HEK293 (cell line): ENCODE results near the gene GPR39.

Source experiments
- CTCF ChIA-PET: fragments of 350-600 bp; formaldehyde crosslinking; extraction: SDS; loops from one replicate; lab custom pipeline; 2021; ENCODE audit warnings: antibody characterized with exemption; lab: Yijun Ruan, JAX
- POLR2A ChIA-PET: fragments of 300-600 bp; formaldehyde crosslinking; extraction: SDS; loops from one replicate; lab custom pipeline; 2020; ENCODE audit warnings: antibody characterized with exemption, inconsistent platforms; lab: Yijun Ruan, JAX
- H3K27ac ChIP-seq: fragments of 200-500 bp; sonication (Bioruptor generic); 2 replicates; pipeline ENCODE4 v1.5.1; 2014; ENCODE audit warnings: low read depth, low read length, control low read depth, inconsistent platforms; ENCODE audit errors: extremely low read depth
- H3K36me3 ChIP-seq, 2 experiments: fragments of 200-500 bp in 1 of 2; sonication (Bioruptor generic) in 1 of 2; 1 replicate in 1 of 2; 2 replicates in 1 of 2; pipeline ENCODE4 v1.5.1; 2014 to 2017; ENCODE audit warnings: inconsistent platforms in 2 of 2, low read length in 2 of 2; ENCODE audit not compliant: control insufficient read depth in 2 of 2, insufficient read depth in 1 of 2
- H3K4me1 ChIP-seq: fragments of 200-500 bp; sonication (Bioruptor generic); 2 replicates; pipeline ENCODE4 v1.5.1; 2014; ENCODE audit warnings: mild to moderate bottlenecking, low read length, inconsistent platforms; ENCODE audit not compliant: control insufficient read depth, insufficient read depth
- H3K4me3 ChIP-seq: 2 replicates; pipeline ENCODE4 v1.5.1; 2011; ENCODE audit warnings: low read depth, mild to moderate bottlenecking, control low read depth, low read length, moderate library complexity
- H3K9me3 ChIP-seq: fragments of 200-500 bp; sonication (Bioruptor generic); 2 replicates; pipeline ENCODE4 v1.5.1; 2014; ENCODE audit warnings: low read depth, low read length, inconsistent platforms; ENCODE audit not compliant: control insufficient read depth, insufficient read depth
- BCL11A ChIP-seq: fragments of 450-650 bp; formaldehyde crosslinking; IDR thresholded peaks from 2 replicates; pipeline ENCODE4 v1.5.1; 2016; ENCODE audit warnings: low read depth, missing biosample characterization, missing genetic modification characterization
- OSR2 ChIP-seq: fragments of 450-650 bp; formaldehyde crosslinking; IDR thresholded peaks from 2 replicates; pipeline ENCODE4 v1.5.1; 2016; ENCODE audit warnings: missing biosample characterization, missing genetic modification characterization
- PRDM4 ChIP-seq: fragments of 450-650 bp; formaldehyde crosslinking; IDR thresholded peaks from 2 replicates; pipeline ENCODE4 v1.5.1; 2017; ENCODE audit warnings: missing biosample characterization, missing genetic modification characterization
- SCRT2 ChIP-seq: fragments of 450-650 bp; formaldehyde crosslinking; IDR thresholded peaks from 2 replicates; pipeline ENCODE4 v1.5.1; 2016; ENCODE audit warnings: missing biosample characterization, missing genetic modification characterization
- SP7 ChIP-seq: fragments of 450-650 bp; formaldehyde crosslinking; IDR thresholded peaks from 2 replicates; pipeline ENCODE4 v1.5.1; 2016; ENCODE audit warnings: missing biosample characterization, missing genetic modification characterization
- TCF7L2 ChIP-seq: IDR thresholded peaks from 2 replicates; pipeline ENCODE4 v1.6.1; 2011; ENCODE audit warnings: low read depth, mild to moderate bottlenecking, inconsistent platforms, low read length, moderate library complexity, borderline replicate concordance
- TRIM28 ChIP-seq: IDR thresholded peaks from 2 replicates; pipeline ENCODE4 v1.6.1; 2011; ENCODE audit warnings: low read length, control low read depth, borderline replicate concordance
- WT1 ChIP-seq: fragments of 450-650 bp; formaldehyde crosslinking; IDR thresholded peaks from 2 replicates; pipeline ENCODE4 v1.5.1; 2016; ENCODE audit warnings: missing biosample characterization, missing genetic modification characterization
- ZBTB10 ChIP-seq: fragments of 450-650 bp; formaldehyde crosslinking; IDR thresholded peaks from 2 replicates; pipeline ENCODE4 v1.5.1; 2016; ENCODE audit warnings: missing biosample characterization, missing genetic modification characterization
- ZBTB17 ChIP-seq: fragments of 450-650 bp; formaldehyde crosslinking; IDR thresholded peaks from 2 replicates; pipeline ENCODE4 v1.5.1; 2016; ENCODE audit warnings: missing biosample characterization, missing genetic modification characterization
- ZBTB20 ChIP-seq: fragments of 450-650 bp; formaldehyde crosslinking; IDR thresholded peaks from 2 replicates; pipeline ENCODE4 v1.5.1; 2016; ENCODE audit warnings: missing biosample characterization, missing genetic modification characterization
- ZBTB48 ChIP-seq: fragments of 450-650 bp; formaldehyde crosslinking; IDR thresholded peaks from 2 replicates; pipeline ENCODE4 v1.5.1; 2016; ENCODE audit warnings: missing biosample characterization, missing genetic modification characterization
- ZNF112 ChIP-seq: fragments of 450-650 bp; formaldehyde crosslinking; IDR thresholded peaks from 2 replicates; pipeline ENCODE4 v1.5.0; 2017; ENCODE audit warnings: missing biosample characterization, missing genetic modification characterization
- ZNF184 ChIP-seq: fragments of 450-650 bp; IDR thresholded peaks from 2 replicates; pipeline ENCODE4 v1.5.1; 2018; ENCODE audit warnings: missing biosample characterization, mild to moderate bottlenecking, missing genetic modification characterization
- ZNF211 ChIP-seq: fragments of 450-650 bp; formaldehyde crosslinking; IDR thresholded peaks from 2 replicates; pipeline ENCODE4 v1.5.1; 2016; ENCODE audit warnings: low read depth, missing biosample characterization, missing genetic modification characterization
- ZNF366 ChIP-seq: fragments of 450-650 bp; formaldehyde crosslinking; conservative IDR thresholded peaks from 2 replicates; pipeline ENCODE4 v1.5.1; 2016; ENCODE audit warnings: missing biosample characterization, missing genetic modification characterization
- ZNF416 ChIP-seq: fragments of 450-650 bp; formaldehyde crosslinking; IDR thresholded peaks from 2 replicates; pipeline ENCODE4 v1.5.1; 2016; ENCODE audit warnings: missing biosample characterization, missing genetic modification characterization
- ZNF48 ChIP-seq: fragments of 450-650 bp; formaldehyde crosslinking; IDR thresholded peaks from 2 replicates; pipeline ENCODE4 v1.5.1; 2016; ENCODE audit warnings: missing biosample characterization, missing genetic modification characterization
- ZNF513 ChIP-seq: fragments of 450-650 bp; IDR thresholded peaks from 2 replicates; pipeline ENCODE4 v1.5.1; 2018; ENCODE audit warnings: missing biosample characterization, missing genetic modification characterization
- ZNF544 ChIP-seq: fragments of 450-650 bp; formaldehyde crosslinking; IDR thresholded peaks from 2 replicates; pipeline ENCODE4 v1.5.0; 2017; ENCODE audit warnings: missing biosample characterization, missing genetic modification characterization
- ZNF555 ChIP-seq: fragments of 450-650 bp; formaldehyde crosslinking; conservative IDR thresholded peaks from 2 replicates; pipeline ENCODE4 v1.5.1; 2017; ENCODE audit warnings: missing biosample characterization, mild to moderate bottlenecking, missing genetic modification characterization, inconsistent platforms
- ZNF558 ChIP-seq: fragments of 450-650 bp; formaldehyde crosslinking; IDR thresholded peaks from 2 replicates; pipeline ENCODE4 v1.5.1; 2016; ENCODE audit warnings: missing biosample characterization, missing genetic modification characterization
- ZNF621 ChIP-seq: fragments of 450-650 bp; formaldehyde crosslinking; IDR thresholded peaks from 2 replicates; pipeline ENCODE4 v1.5.1; 2017; ENCODE audit warnings: missing biosample characterization, missing genetic modification characterization
- ZNF624 ChIP-seq: fragments of 450-650 bp; formaldehyde crosslinking; IDR thresholded peaks from 2 replicates; pipeline ENCODE4 v1.5.1; 2017; ENCODE audit warnings: missing biosample characterization, missing genetic modification characterization
- ZNF785 ChIP-seq: fragments of 450-650 bp; formaldehyde crosslinking; IDR thresholded peaks from 2 replicates; pipeline ENCODE4 v1.5.1; 2016; ENCODE audit warnings: missing biosample characterization, missing genetic modification characterization
- ZNF843 ChIP-seq: fragments of 450-650 bp; formaldehyde crosslinking; IDR thresholded peaks from 2 replicates; pipeline ENCODE4 v1.5.1; 2016; ENCODE audit warnings: missing biosample characterization, missing genetic modification characterization
- ZSCAN16 ChIP-seq: fragments of 450-650 bp; formaldehyde crosslinking; IDR thresholded peaks from 2 replicates; pipeline ENCODE4 v1.5.1; 2016; ENCODE audit warnings: missing biosample characterization, missing genetic modification characterization
- TF ChIP-seq, protein P1 (sequence below): fragments of 450-650 bp; formaldehyde crosslinking; optimal IDR thresholded peaks from 2 replicates; pipeline ENCODE3; 2016; ENCODE audit warnings: missing biosample characterization, mild to moderate bottlenecking, missing genetic modification characterization
- TF ChIP-seq, protein P2 (sequence below): fragments of 450-650 bp; formaldehyde crosslinking; IDR thresholded peaks from 2 replicates; pipeline ENCODE4 v1.5.1; 2016; ENCODE audit warnings: missing biosample characterization, missing genetic modification characterization

The GPR39 gene

GRCh38 chr2:132374551-132374950, 42.1 kb upstream of the GPR39 start:
- H3K27ac ChIP-seq: no peak overlapping the region
- H3K36me3 ChIP-seq: no peaks in the 10 kb centered on the region
- no peaks in the 10 kb centered on the region for H3K4me1 ChIP-seq
- ChIA-PET CTCF (interaction anchor here (0.6 kb wide), 1 partner anchor 386 kb away, joined by 6 read pairs; no protein-coding TSS in a partner anchor), POLR2A (interaction anchor here (0.5 kb wide), 1 partner anchor 281 kb away, joined by 3 read pairs; no protein-coding TSS in a partner anchor)
- no peak overlapping the region for H3K4me3 ChIP-seq
- no peaks in the 10 kb centered on the region for H3K9me3 ChIP-seq
- TF ChIP-seq TCF7L2 (no peak), ZNF785 (tag by site-specific recombination) (no peak), ZBTB17 (tag by site-specific recombination) (no peak), BCL11A (tag by site-specific recombination) (no peak), OSR2 (tag by site-specific recombination) (no peak), ZNF621 (no peak), WT1 (tag by site-specific recombination) (peak; percentile 93), ZNF112 (tag by site-specific recombination) (no peak), ZNF558 (tag by site-specific recombination) (no peak), SP7 (0 out of 2 replicates have a peak, but pooled peaks have one; percentile 17), SCRT2 (tag by site-specific recombination) (no peak), ZBTB10 (tag by site-specific recombination) (no peak)
- TF ChIP-seq, protein P1, sequence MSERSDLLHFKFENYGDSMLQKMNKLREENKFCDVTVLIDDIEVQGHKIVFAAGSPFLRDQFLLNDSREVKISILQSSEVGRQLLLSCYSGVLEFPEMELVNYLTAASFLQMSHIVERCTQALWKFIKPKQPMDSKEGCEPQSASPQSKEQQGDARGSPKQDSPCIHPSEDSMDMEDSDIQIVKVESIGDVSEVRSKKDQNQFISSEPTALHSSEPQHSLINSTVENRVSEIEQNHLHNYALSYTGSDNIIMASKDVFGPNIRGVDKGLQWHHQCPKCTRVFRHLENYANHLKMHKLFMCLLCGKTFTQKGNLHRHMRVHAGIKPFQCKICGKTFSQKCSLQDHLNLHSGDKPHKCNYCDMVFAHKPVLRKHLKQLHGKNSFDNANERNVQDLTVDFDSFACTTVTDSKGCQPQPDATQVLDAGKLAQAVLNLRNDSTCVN: no peak
- TF ChIP-seq, protein P2, sequence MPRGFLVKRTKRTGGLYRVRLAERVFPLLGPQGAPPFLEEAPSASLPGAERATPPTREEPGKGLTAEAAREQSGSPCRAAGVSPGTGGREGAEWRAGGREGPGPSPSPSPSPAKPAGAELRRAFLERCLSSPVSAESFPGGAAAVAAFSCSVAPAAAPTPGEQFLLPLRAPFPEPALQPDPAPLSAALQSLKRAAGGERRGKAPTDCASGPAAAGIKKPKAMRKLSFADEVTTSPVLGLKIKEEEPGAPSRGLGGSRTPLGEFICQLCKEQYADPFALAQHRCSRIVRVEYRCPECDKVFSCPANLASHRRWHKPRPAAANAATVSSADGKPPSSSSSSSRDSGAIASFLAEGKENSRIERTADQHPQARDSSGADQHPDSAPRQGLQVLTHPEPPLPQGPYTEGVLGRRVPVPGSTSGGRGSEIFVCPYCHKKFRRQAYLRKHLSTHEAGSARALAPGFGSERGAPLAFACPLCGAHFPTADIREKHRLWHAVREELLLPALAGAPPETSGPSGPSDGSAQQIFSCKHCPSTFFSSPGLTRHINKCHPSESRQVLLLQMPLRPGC: no peak

DNA sequence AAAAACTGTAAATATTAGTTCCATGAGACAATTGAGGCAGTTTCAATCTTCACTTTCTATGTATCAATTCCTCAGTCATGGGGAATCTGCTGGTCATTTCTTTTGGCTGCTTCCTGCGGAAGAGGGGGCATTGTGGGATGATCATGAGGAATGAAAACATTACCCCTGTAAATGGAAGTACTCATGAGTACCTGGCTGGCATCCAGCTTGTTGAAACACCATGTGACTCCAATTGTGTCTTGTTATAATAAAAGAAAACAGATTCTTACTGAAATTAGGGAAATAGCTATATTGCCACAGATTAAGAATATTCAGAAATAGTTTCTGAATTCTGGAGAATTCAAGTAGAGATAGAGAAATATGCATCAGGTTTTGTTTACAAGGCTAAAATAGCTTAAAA, 41.6 kb upstream of the GPR39 start:
- Histone ChIP-seq H3K36me3 (no peaks in the 10 kb centered on the region), H3K9me3 (no peaks in the 10 kb centered on the region), H3K4me1 (no peaks in the 10 kb centered on the region), H3K4me3 (no peak overlapping the region), H3K27ac (no peak overlapping the region)
- CTCF ChIA-PET: interaction anchor here (0.6 kb wide), 2 partner anchors 66 to 386 kb away, joined by 3 to 6 read pairs; no protein-coding TSS in a partner anchor
- POLR2A ChIA-PET: interaction anchor here (0.5 to 0.6 kb wide), 2 partner anchors 21 to 281 kb away, joined by 3 to 4 read pairs; no protein-coding TSS in a partner anchor
- TF ChIP-seq ZNF544 (tag by site-specific recombination) (no peak), ZNF366 (no peak), TRIM28 (no peak), ZNF843 (tag by site-specific recombination) (no peak), ZBTB48 (tag by site-specific recombination) (no peak), ZBTB20 (tag by site-specific recombination) (no peak), PRDM4 (tag by site-specific recombination) (no peak), ZSCAN16 (tag by site-specific recombination) (no peak), ZNF513 (tag by site-specific recombination) (no peak), ZNF184 (no peak), ZNF624 (no peak), ZNF211 (tag by site-specific recombination) (no peak), ZNF555 (tag by site-specific recombination) (no peak), ZNF48 (no peak), ZNF416 (tag by site-specific recombination) (no peak)
